HG03064 (cell line): ENCODE measurements around the gene RHBDD1.
A peak's percentile ranks its signal among the peaks of the same experiment; 100 is the strongest.
"Not testable (repeated sequence)": the region's sequence is repeated elsewhere in the genome, so short reads cannot be mapped to it uniquely, and the experiment has no call there.

Experiments used
- ATAC-seq: cut with Tn5 transposase; IDR thresholded peaks from one replicate; pipeline ENCODE4 v1.9.1; 2021; ENCODE audit warnings: low read depth; ENCODE audit not compliant: unreplicated experiment

RHBDD1 gene

GRCh38 chr2:226799211-226799975 lies 36.5 kb upstream of the RHBDD1 start, which contains the start of gene IRS1:
TSS of gene IRS1 (minus strand) at chr2:226799820. CDS start at chr2:226798738, 1,082 bp downstream.
- ATAC-seq = peak; percentile 36

- ATAC-seq = no peak
These were observed 35.6 kb upstream of the RHBDD1 start for GRCh38 chr2:226799976-226800940.

- ATAC-seq = peak; percentile 80
These were observed 34.7 kb upstream of the RHBDD1 start for GRCh38 chr2:226800941-226801784.

- no peak for ATAC-seq
These were observed 33.3 kb upstream of the RHBDD1 start for GRCh38 chr2:226802573-226802972.

- ATAC-seq = no peak
These were observed 32.4 kb upstream of the RHBDD1 start for GRCh38 chr2:226803410-226803809.

GRCh38 chr2:226813148-226813701 lies 22.6 kb upstream of the RHBDD1 start:
- no peak for ATAC-seq

- no peak for ATAC-seq
These were observed 16.9 kb upstream of the RHBDD1 start for GRCh38 chr2:226818930-226819329.

GRCh38 chr2:226825056-226825455 lies 10.8 kb upstream of the RHBDD1 start:
- no peak for ATAC-seq

GRCh38 chr2:226828191-226828590 lies 7.7 kb upstream of the RHBDD1 start:
- ATAC-seq = no peak

GRCh38 chr2:226829721-226830631 lies 5.9 kb upstream of the RHBDD1 start:
- ATAC-seq = no peak

GRCh38 chr2:226831266-226831665 lies 4.6 kb upstream of the RHBDD1 start:
- ATAC-seq = no peak

GRCh38 chr2:226832061-226832460 lies 3.8 kb upstream of the RHBDD1 start:
- no peak for ATAC-seq

GRCh38 chr2:226834880-226835279 lies 974 bp upstream of the RHBDD1 start:
- not testable (repeated sequence) for ATAC-seq

- ATAC-seq = peak; percentile 6
These were observed 446 bp upstream of the RHBDD1 start for GRCh38 chr2:226835420-226835795.

GRCh38 chr2:226836548-226836885 lies 663 bp downstream of the RHBDD1 start:
- peak; percentile 9 for ATAC-seq

GRCh38 chr2:226837334-226837733 lies 1.5 kb downstream of the RHBDD1 start:
- ATAC-seq = no peak

GRCh38 chr2:226837787-226838603 lies 2.1 kb downstream of the RHBDD1 start:
- no peak for ATAC-seq

- no peak for ATAC-seq
These were observed 2.9 kb downstream of the RHBDD1 start for GRCh38 chr2:226838722-226839121.
